Amygdala (tissue), 56 donors: ENCODE data around the gene PKD1.
A peak's percentile ranks its signal among the peaks of the same experiment; 100 is the strongest.
"Not testable (repeated sequence)": the region's sequence is repeated elsewhere in the genome, so short reads cannot be mapped to it uniquely, and the experiment has no call there.

Source experiments
- DNase-seq, 56 donors: peaks; one replicate each; lab custom pipeline; 2025; lab: John Stamatoyannopoulos, UW

The PKD1 gene

GRCh38 chr16:2111009-2111353 lies 24.7 kb downstream of the PKD1 start:
- not testable (repeated sequence) for DNase-seq

GRCh38 chr16:2110332-2111008 lies 25.2 kb downstream of the PKD1 start:
- DNase-seq: not testable (repeated sequence)

GRCh38 chr16:2109872-2110271 lies 25.8 kb downstream of the PKD1 start:
- not testable (repeated sequence) for DNase-seq

GRCh38 chr16:2109271-2109580 lies 26.5 kb downstream of the PKD1 start:
- not testable (repeated sequence) for DNase-seq

GRCh38 chr16:2108446-2109270 lies 27.0 kb downstream of the PKD1 start:
- DNase-seq: not testable (repeated sequence)

- not testable (repeated sequence) for DNase-seq
Measured at GRCh38 chr16:2107791-2108125, 27.9 kb downstream of the PKD1 start.

GRCh38 chr16:2107121-2107790 lies 28.4 kb downstream of the PKD1 start:
- DNase-seq: not testable (repeated sequence)

GRCh38 chr16:2106211-2106610 lies 29.5 kb downstream of the PKD1 start:
- DNase-seq: not testable (repeated sequence)

- DNase-seq: not testable (repeated sequence)
Measured at GRCh38 chr16:2105769-2106168, 29.9 kb downstream of the PKD1 start.

GRCh38 chr16:2105291-2105690 lies 30.4 kb downstream of the PKD1 start:
- not testable (repeated sequence) for DNase-seq

- DNase-seq: not testable (repeated sequence)
Measured at GRCh38 chr16:2104464-2104863, 31.2 kb downstream of the PKD1 start.

- DNase-seq: no peak
Measured at GRCh38 chr16:2102471-2102870, 33.2 kb downstream of the PKD1 start.

- DNase-seq: not testable (repeated sequence)
Measured at GRCh38 chr16:2101581-2101980, 34.1 kb downstream of the PKD1 start.

GRCh38 chr16:2097689-2098088 lies 38.0 kb downstream of the PKD1 start:
- DNase-seq: not testable (repeated sequence)

GRCh38 chr16:2096853-2097595 lies 38.7 kb downstream of the PKD1 start:
- peak in 11 of 56 donors; percentile 6 to 50 (median 31) for DNase-seq

- DNase-seq: no peak
Measured at GRCh38 chr16:2095918-2096582, 39.6 kb downstream of the PKD1 start.

GRCh38 chr16:2095315-2095853 lies 40.3 kb downstream of the PKD1 start:
- DNase-seq: no peak

- DNase-seq: no peak
Measured at GRCh38 chr16:2093793-2094192, 41.9 kb downstream of the PKD1 start.

GRCh38 chr16:2092866-2093265 lies 42.8 kb downstream of the PKD1 start:
- DNase-seq: no peak

- DNase-seq: no peak
Measured at GRCh38 chr16:2092256-2092620, 43.5 kb downstream of the PKD1 start.
